ENCODE data around the gene PDE11A.

PDE11A gene

DNA sequence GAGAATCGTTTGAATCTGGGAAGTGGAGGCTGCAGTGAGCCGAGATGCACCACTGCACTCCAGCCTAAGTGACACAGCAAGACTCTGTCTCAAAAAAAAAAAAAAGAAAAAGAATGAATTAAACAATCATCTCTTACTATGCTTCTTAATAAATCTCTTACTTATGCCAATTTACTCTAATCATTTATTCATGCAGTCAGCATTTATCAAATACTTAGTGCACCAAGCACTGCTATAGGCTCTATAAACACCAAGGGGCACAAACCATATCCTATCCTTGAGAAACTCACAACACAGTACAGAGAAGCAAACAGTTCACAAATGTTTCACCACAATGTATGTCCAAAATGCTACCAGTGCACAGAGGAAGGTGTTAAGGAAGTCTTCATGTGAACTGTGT lies 189.4 kb downstream of the PDE11A start:
- peaks cover 5% of the 10 kb centered on the region for H3K4me1 ChIP-seq (ENCODE audit: control insufficient read depth, insufficient read depth, low read length)
- H3K27ac ChIP-seq (ENCODE audit: low read depth, low read length): no peak overlapping the region
- H3K27me3 ChIP-seq (ENCODE audit: control insufficient read depth, insufficient read depth, low read length): no peaks in the 10 kb centered on the region
- H3K36me3 ChIP-seq (ENCODE audit: control insufficient read depth, insufficient read depth, low read length): no peaks in the 10 kb centered on the region
- H3K4me3 ChIP-seq (ENCODE audit: low read length): no peak overlapping the region
- no peak overlapping the region for H3K9ac ChIP-seq (ENCODE audit: low read length)

DNA sequence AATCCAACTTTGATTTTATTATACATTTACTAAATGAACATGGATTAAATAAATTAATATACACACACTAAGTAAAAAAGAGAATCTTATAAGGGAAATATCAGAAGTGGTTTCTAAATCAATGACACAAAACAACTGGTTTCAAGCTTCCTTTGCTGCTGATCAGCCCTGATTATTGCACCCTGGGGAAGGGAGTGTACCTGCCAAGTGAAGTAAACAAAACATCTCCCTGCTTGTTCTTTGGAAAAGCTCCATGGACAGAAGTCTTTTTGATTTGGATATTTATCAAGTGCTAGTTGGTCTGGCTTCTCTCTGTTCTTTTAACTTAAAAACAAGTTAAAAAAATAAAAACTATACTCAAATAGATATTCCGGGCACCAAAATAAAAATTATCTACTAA lies 190.1 kb downstream of the PDE11A start:
- Histone ChIP-seq H3K27me3 (ENCODE audit: control insufficient read depth, insufficient read depth, low read length) (no peaks in the 10 kb centered on the region), H3K27ac (ENCODE audit: low read depth, low read length) (no peak overlapping the region), H3K4me1 (ENCODE audit: control insufficient read depth, insufficient read depth, low read length) (peaks cover 5% of the 10 kb centered on the region), H3K9ac (ENCODE audit: low read length) (no peak overlapping the region), H3K36me3 (ENCODE audit: control insufficient read depth, insufficient read depth, low read length) (no peaks in the 10 kb centered on the region), H3K4me3 (ENCODE audit: low read length) (no peak overlapping the region)

GRCh38 chr2:177881921-177882320 lies 190.7 kb downstream of the PDE11A start:
- Histone ChIP-seq H3K36me3 (ENCODE audit: control insufficient read depth, insufficient read depth, low read length) (no peaks in the 10 kb centered on the region), H3K27ac (ENCODE audit: low read depth, low read length) (no peak overlapping the region), H3K9ac (ENCODE audit: low read length) (no peak overlapping the region), H3K27me3 (ENCODE audit: control insufficient read depth, insufficient read depth, low read length) (no peaks in the 10 kb centered on the region), H3K4me1 (ENCODE audit: control insufficient read depth, insufficient read depth, low read length) (peaks cover 5% of the 10 kb centered on the region), H3K4me3 (ENCODE audit: low read length) (no peak overlapping the region)

GRCh38 chr2:177881008-177881747 lies 191.4 kb downstream of the PDE11A start:
- H3K36me3 ChIP-seq (ENCODE audit: control insufficient read depth, insufficient read depth, low read length): no peaks in the 10 kb centered on the region
- H3K4me3 ChIP-seq (ENCODE audit: low read length): no peak overlapping the region
- H3K9ac ChIP-seq (ENCODE audit: low read length): no peak overlapping the region
- peaks cover under 1% of the 10 kb centered on the region for H3K4me1 ChIP-seq (ENCODE audit: control insufficient read depth, insufficient read depth, low read length)
- H3K27me3 ChIP-seq (ENCODE audit: control insufficient read depth, insufficient read depth, low read length): no peaks in the 10 kb centered on the region
- H3K27ac ChIP-seq (ENCODE audit: low read depth, low read length): no peak overlapping the region

GRCh38 chr2:177880285-177880684 lies 192.3 kb downstream of the PDE11A start:
- H3K4me1 ChIP-seq (ENCODE audit: control insufficient read depth, insufficient read depth, low read length): no peaks in the 10 kb centered on the region
- H3K9ac ChIP-seq (ENCODE audit: low read length): no peak overlapping the region
- H3K4me3 ChIP-seq (ENCODE audit: low read length): no peak overlapping the region
- H3K27me3 ChIP-seq (ENCODE audit: control insufficient read depth, insufficient read depth, low read length): no peaks in the 10 kb centered on the region
- H3K27ac ChIP-seq (ENCODE audit: low read depth, low read length): no peak overlapping the region
- H3K36me3 ChIP-seq (ENCODE audit: control insufficient read depth, insufficient read depth, low read length): no peaks in the 10 kb centered on the region

- Histone ChIP-seq H3K36me3 (ENCODE audit: control insufficient read depth, insufficient read depth, low read length) (no peaks in the 10 kb centered on the region), H3K4me1 (ENCODE audit: control insufficient read depth, insufficient read depth, low read length) (no peaks in the 10 kb centered on the region), H3K27ac (ENCODE audit: low read depth, low read length) (no peak overlapping the region), H3K9ac (ENCODE audit: low read length) (no peak overlapping the region), H3K4me3 (ENCODE audit: low read length) (no peak overlapping the region), H3K27me3 (ENCODE audit: control insufficient read depth, insufficient read depth, low read length) (no peaks in the 10 kb centered on the region)
Observed at GRCh38 chr2:177876950-177877349, 195.6 kb downstream of the PDE11A start.

DNA sequence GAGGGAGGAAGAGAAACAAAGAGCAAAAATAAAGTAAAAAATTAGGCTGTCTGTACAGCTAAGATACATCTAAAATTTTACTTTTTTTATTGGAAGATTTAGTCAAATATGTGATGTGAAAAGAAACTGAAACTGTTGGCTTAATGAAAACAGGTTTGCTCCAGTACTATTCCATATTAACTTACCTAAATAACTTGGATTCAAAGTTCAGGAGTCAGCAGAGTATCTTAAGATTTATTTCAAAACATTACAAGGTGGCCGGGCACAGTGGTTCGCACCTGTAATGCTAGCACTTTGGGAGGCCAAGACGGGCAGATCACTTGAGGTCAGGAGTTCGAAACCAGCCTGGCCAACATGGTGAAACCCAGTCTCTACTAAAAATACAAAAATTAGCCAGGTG lies 197.9 kb downstream of the PDE11A start:
- H3K27me3 ChIP-seq (ENCODE audit: control insufficient read depth, insufficient read depth, low read length): no peaks in the 10 kb centered on the region
- H3K4me1 ChIP-seq (ENCODE audit: control insufficient read depth, insufficient read depth, low read length): no peaks in the 10 kb centered on the region
- H3K27ac ChIP-seq (ENCODE audit: low read depth, low read length): no peak overlapping the region
- H3K36me3 ChIP-seq (ENCODE audit: control insufficient read depth, insufficient read depth, low read length): no peaks in the 10 kb centered on the region
- no peak overlapping the region for H3K9ac ChIP-seq (ENCODE audit: low read length)
- no peak overlapping the region for H3K4me3 ChIP-seq (ENCODE audit: low read length)

DNA sequence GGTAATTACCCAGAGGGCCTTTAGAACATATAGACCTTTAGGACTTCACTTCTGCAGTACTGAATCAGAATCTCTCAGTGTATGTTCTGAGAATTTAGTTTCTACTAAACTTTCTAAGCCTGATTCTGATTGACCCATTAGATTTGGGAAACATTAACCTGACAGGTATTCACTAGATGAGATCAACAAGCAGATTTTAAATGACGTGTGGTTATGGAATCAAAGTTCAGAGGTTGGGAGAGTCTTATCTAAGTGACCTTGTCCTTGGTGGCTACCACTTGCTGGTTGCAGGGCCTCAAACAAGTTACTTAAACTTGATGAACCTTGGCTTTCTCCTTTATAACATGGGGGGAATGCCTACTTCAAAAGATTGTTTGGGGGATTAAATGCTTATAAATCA lies 198.7 kb downstream of the PDE11A start:
- Histone ChIP-seq H3K4me3 (ENCODE audit: low read length) (no peak overlapping the region), H3K27ac (ENCODE audit: low read depth, low read length) (no peak overlapping the region), H3K9ac (ENCODE audit: low read length) (no peak overlapping the region), H3K36me3 (ENCODE audit: control insufficient read depth, insufficient read depth, low read length) (no peaks in the 10 kb centered on the region), H3K4me1 (ENCODE audit: control insufficient read depth, insufficient read depth, low read length) (no peaks in the 10 kb centered on the region), H3K27me3 (ENCODE audit: control insufficient read depth, insufficient read depth, low read length) (no peaks in the 10 kb centered on the region)

- Histone ChIP-seq H3K4me1 (ENCODE audit: control insufficient read depth, insufficient read depth, low read length) (no peaks in the 10 kb centered on the region), H3K9ac (ENCODE audit: low read length) (no peak overlapping the region), H3K27ac (ENCODE audit: low read depth, low read length) (no peak overlapping the region), H3K27me3 (ENCODE audit: control insufficient read depth, insufficient read depth, low read length) (no peaks in the 10 kb centered on the region), H3K36me3 (ENCODE audit: control insufficient read depth, insufficient read depth, low read length) (no peaks in the 10 kb centered on the region), H3K4me3 (ENCODE audit: low read length) (no peak overlapping the region)
Observed at GRCh38 chr2:177872286-177872685, 200.3 kb downstream of the PDE11A start.

DNA sequence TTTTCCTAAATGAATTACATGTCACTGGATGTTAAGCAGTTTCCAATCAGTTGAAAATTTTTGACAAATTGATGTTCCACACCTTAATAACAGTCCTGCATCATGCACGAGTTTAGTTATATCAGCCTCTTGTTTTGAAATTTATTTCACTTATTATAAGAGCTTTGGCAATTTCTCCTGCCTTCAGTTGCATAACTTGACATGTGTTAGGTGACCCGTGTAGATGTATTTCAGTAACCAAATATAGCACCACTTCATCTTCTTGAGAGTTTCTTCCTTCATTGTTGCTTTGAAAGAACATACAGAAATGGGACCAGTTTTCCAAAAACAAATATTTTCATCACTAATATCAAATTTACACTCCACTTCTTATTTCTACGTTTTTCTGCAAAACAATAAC lies 202.7 kb downstream of the PDE11A start:
- no peaks in the 10 kb centered on the region for H3K27me3 ChIP-seq (ENCODE audit: control insufficient read depth, insufficient read depth, low read length)
- no peak overlapping the region for H3K9ac ChIP-seq (ENCODE audit: low read length)
- no peaks in the 10 kb centered on the region for H3K36me3 ChIP-seq (ENCODE audit: control insufficient read depth, insufficient read depth, low read length)
- H3K4me1 ChIP-seq (ENCODE audit: control insufficient read depth, insufficient read depth, low read length): no peaks in the 10 kb centered on the region
- H3K4me3 ChIP-seq (ENCODE audit: low read length): no peak overlapping the region
- no peak overlapping the region for H3K27ac ChIP-seq (ENCODE audit: low read depth, low read length)

DNA sequence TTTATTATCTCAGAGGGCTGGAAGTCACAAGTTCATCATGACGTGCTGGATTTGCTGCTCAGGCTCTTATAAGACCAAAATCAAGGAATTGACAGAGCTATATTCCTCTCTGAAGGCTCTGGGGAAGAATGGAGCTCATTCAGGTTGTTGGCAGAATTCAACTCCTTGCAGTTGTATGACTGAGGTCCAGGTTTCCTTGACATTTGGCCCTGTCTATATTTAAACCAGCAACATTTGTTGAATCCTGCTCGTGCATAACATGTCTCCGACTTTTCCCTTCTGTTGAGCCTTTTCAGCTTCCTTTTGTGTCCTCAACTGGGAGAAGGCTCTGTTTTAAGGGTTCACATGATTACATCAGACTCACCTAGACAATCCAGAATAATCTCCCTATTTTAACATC lies 203.4 kb downstream of the PDE11A start:
- no peaks in the 10 kb centered on the region for H3K4me1 ChIP-seq (ENCODE audit: control insufficient read depth, insufficient read depth, low read length)
- no peak overlapping the region for H3K27ac ChIP-seq (ENCODE audit: low read depth, low read length)
- H3K36me3 ChIP-seq (ENCODE audit: control insufficient read depth, insufficient read depth, low read length): no peaks in the 10 kb centered on the region
- no peaks in the 10 kb centered on the region for H3K27me3 ChIP-seq (ENCODE audit: control insufficient read depth, insufficient read depth, low read length)
- H3K9ac ChIP-seq (ENCODE audit: low read length): no peak overlapping the region
- H3K4me3 ChIP-seq (ENCODE audit: low read length): no peak overlapping the region

GRCh38 chr2:177868806-177869205 lies 203.8 kb downstream of the PDE11A start:
- H3K27ac ChIP-seq (ENCODE audit: low read depth, low read length): no peak overlapping the region
- H3K27me3 ChIP-seq (ENCODE audit: control insufficient read depth, insufficient read depth, low read length): no peaks in the 10 kb centered on the region
- no peak overlapping the region for H3K9ac ChIP-seq (ENCODE audit: low read length)
- H3K4me1 ChIP-seq (ENCODE audit: control insufficient read depth, insufficient read depth, low read length): no peaks in the 10 kb centered on the region
- no peak overlapping the region for H3K4me3 ChIP-seq (ENCODE audit: low read length)
- H3K36me3 ChIP-seq (ENCODE audit: control insufficient read depth, insufficient read depth, low read length): no peaks in the 10 kb centered on the region

DNA sequence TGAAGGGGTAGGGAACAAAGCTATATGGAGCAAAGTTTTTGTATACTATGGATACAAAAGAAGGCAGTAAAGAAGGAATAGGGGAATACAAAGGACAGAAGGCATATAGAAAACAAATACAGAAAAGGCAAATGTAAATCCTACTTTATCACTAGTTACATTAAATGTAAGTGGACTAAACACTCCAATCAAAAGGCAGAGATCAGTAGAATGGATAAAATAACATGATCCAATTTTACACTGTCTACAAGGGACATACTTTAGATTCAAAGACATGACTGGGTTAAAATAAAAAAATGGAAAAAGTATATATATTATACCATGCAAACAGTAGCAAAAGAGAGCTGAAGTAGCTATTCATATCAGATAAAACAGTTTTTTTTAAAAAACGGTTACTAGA lies 215.0 kb downstream of the PDE11A start:
- Histone ChIP-seq H3K4me1 (ENCODE audit: control insufficient read depth, insufficient read depth, low read length) (no peaks in the 10 kb centered on the region), H3K4me3 (ENCODE audit: low read length) (no peak overlapping the region), H3K27ac (ENCODE audit: low read depth, low read length) (no peak overlapping the region), H3K36me3 (ENCODE audit: control insufficient read depth, insufficient read depth, low read length) (no peaks in the 10 kb centered on the region), H3K27me3 (ENCODE audit: control insufficient read depth, insufficient read depth, low read length) (no peaks in the 10 kb centered on the region), H3K9ac (ENCODE audit: low read length) (no peak overlapping the region)

Measured in rectal smooth muscle tissue (tissue), 1 donor.